ENCODE data around the gene ALDH1L2.

Gene ALDH1L2

DNA sequence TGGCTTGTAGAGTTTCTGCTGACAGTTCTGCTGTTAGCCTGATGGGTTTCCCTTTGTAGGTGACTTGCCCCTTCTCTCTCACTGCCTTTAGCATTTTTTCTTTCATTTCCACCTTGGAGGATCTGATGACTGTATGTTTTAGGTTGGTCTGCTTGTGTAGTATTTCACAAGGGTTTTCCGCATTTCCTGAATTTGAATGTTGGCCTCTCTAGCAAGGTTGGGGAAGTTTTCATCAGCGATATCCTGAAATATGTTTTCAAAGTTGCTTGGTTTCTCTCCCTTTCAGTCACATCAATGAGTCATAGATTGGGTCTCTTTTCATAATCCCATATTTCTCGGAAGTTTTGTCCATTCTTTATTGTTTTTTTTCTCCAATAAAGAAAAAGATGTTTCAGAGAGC lies 86.7 kb downstream of the ALDH1L2 start:
- ATAC-seq (ENCODE audit: low read depth) (no peak), DNase-seq (ENCODE audit: low spot score) (no peak)
- Histone ChIP-seq H3K27me3 (ENCODE audit: insufficient read depth, poor library complexity, severe bottlenecking) (no peaks in the 10 kb centered on the region), H3K27ac (ENCODE audit: poor library complexity, severe bottlenecking) (no peak overlapping the region), H3K4me1 (ENCODE audit: insufficient read depth, poor library complexity, severe bottlenecking) (no peaks in the 10 kb centered on the region), H3K36me3 (ENCODE audit: low read depth) (peaks cover 54% of the 10 kb centered on the region), H3K4me3 (ENCODE audit: severe bottlenecking) (no peak overlapping the region), H3K9me3 (ENCODE audit: severe bottlenecking) (no peaks in the 10 kb centered on the region)
- TF ChIP-seq, protein P1, sequence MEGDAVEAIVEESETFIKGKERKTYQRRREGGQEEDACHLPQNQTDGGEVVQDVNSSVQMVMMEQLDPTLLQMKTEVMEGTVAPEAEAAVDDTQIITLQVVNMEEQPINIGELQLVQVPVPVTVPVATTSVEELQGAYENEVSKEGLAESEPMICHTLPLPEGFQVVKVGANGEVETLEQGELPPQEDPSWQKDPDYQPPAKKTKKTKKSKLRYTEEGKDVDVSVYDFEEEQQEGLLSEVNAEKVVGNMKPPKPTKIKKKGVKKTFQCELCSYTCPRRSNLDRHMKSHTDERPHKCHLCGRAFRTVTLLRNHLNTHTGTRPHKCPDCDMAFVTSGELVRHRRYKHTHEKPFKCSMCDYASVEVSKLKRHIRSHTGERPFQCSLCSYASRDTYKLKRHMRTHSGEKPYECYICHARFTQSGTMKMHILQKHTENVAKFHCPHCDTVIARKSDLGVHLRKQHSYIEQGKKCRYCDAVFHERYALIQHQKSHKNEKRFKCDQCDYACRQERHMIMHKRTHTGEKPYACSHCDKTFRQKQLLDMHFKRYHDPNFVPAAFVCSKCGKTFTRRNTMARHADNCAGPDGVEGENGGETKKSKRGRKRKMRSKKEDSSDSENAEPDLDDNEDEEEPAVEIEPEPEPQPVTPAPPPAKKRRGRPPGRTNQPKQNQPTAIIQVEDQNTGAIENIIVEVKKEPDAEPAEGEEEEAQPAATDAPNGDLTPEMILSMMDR (IDR thresholded peaks at IDR 0.05; ENCODE audit: poor library complexity, severe bottlenecking): no peak

DNA sequence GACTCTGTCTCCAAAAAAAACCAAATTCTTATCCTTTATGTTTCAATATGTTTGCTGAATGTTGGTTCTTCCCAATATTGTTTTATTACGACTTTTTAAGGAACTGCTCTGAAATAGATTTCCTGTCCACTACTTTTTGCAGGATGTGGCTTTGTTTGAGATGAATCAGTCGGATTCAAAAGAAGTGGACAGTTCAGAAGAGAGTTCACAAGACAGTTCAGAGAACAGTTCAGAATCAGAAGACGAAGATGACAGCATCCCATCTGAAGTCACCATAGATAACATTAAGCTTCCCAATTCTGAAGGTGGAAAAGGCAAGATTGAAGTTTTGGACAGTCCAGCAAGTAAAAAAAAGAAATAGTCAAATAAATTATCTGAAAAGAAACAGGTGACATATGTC lies 89.9 kb downstream of the ALDH1L2 start:
- Histone ChIP-seq H3K4me3 (ENCODE audit: severe bottlenecking) (no peak overlapping the region), H3K4me1 (ENCODE audit: insufficient read depth, poor library complexity, severe bottlenecking) (no peaks in the 10 kb centered on the region), H3K9me3 (ENCODE audit: severe bottlenecking) (no peaks in the 10 kb centered on the region), H3K36me3 (ENCODE audit: low read depth) (peaks cover 62% of the 10 kb centered on the region), H3K27me3 (ENCODE audit: insufficient read depth, poor library complexity, severe bottlenecking) (no peaks in the 10 kb centered on the region), H3K27ac (ENCODE audit: poor library complexity, severe bottlenecking) (no peak overlapping the region)
- TF ChIP-seq, protein P1 (IDR thresholded peaks at IDR 0.05; ENCODE audit: poor library complexity, severe bottlenecking): no peak
- DNase-seq (ENCODE audit: low spot score) (no peak), ATAC-seq (ENCODE audit: low read depth) (no peak)

DNA sequence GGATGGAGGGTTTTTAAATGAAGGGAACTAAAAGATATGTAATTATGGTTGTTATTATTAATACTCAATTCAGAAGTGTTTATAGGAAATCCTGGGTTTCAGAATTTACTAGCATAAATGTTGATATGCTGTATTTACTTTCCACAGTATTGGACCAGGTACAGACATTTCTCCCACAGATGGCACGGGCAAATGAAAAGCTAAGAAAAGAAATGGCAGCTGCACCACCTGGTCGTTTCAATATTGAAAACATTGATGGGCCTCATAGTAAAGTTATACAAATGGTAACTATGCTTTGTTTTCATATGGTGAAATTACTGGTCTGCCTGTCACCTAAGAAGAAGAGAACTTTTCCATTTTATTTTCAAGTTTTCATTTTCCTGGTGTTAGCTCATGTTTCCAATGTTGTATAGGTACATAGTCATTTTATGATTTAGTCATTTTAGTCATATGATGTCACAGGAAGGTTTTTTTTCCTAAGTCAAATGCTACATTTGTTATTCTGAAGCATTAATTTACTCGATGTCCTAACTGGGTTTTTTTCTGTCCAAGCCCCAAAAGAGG lies 92.6 kb downstream of the ALDH1L2 start:
- ATAC-seq (ENCODE audit: low read depth) (no peak), DNase-seq (ENCODE audit: low spot score) (no peak)
- Histone ChIP-seq H3K9me3 (ENCODE audit: severe bottlenecking) (no peaks in the 10 kb centered on the region), H3K27ac (ENCODE audit: poor library complexity, severe bottlenecking) (no peak overlapping the region), H3K36me3 (ENCODE audit: low read depth) (peaks cover 50% of the 10 kb centered on the region), H3K27me3 (ENCODE audit: insufficient read depth, poor library complexity, severe bottlenecking) (no peaks in the 10 kb centered on the region), H3K4me3 (ENCODE audit: severe bottlenecking) (no peak overlapping the region), H3K4me1 (ENCODE audit: insufficient read depth, poor library complexity, severe bottlenecking) (no peaks in the 10 kb centered on the region)
- TF ChIP-seq, protein P1 (IDR thresholded peaks at IDR 0.05; ENCODE audit: poor library complexity, severe bottlenecking): no peak

GRCh38 chr12:104990950-104991349 lies 93.3 kb downstream of the ALDH1L2 start:
- no peak overlapping the region for H3K27ac ChIP-seq (ENCODE audit: poor library complexity, severe bottlenecking)
- peaks cover 47% of the 10 kb centered on the region for H3K36me3 ChIP-seq (ENCODE audit: low read depth)
- ATAC-seq (ENCODE audit: low read depth) (no peak), DNase-seq (ENCODE audit: low spot score) (no peak)
- TF ChIP-seq, protein P1 (IDR thresholded peaks at IDR 0.05; ENCODE audit: poor library complexity, severe bottlenecking): no peak
- no peaks in the 10 kb centered on the region for H3K27me3 ChIP-seq (ENCODE audit: insufficient read depth, poor library complexity, severe bottlenecking)
- H3K4me3 ChIP-seq (ENCODE audit: severe bottlenecking): no peak overlapping the region
- no peaks in the 10 kb centered on the region for H3K9me3 ChIP-seq (ENCODE audit: severe bottlenecking)
- H3K4me1 ChIP-seq (ENCODE audit: insufficient read depth, poor library complexity, severe bottlenecking): no peaks in the 10 kb centered on the region
